Transverse colon (tissue), 4 donors: ENCODE measurements around the gene CHRM4.

ENCODE experiments used
- POLR2A ChIP-seq: fragments of 450-650 bp; IDR thresholded peaks from one replicate; pipeline ENCODE4 v1.6.1; 2016; ENCODE audit warnings: antibody characterized with exemption, mild to moderate bottlenecking, moderate library complexity
- POLR2AphosphoS5 ChIP-seq, 3 donors: sonication (generic); formaldehyde crosslinking; IDR thresholded peaks; one replicate each; pipeline ENCODE4 v1.6.1; 2016; ENCODE audit warnings: antibody characterized with exemption in 3 of 3
- TF ChIP-seq, protein P1 (sequence below), 5 experiments: fragments of 200-600 bp in 3 of 5; fragments of 450-650 bp in 2 of 5; sonication (generic) in 3 of 5; IDR thresholded peaks; 1 replicate in 2 of 5; 2 replicates in 3 of 5; pipeline ENCODE4 v1.5.1; 2016 to 2017; ENCODE audit warnings: antibody characterized with exemption in 5 of 5, inconsistent platforms in 3 of 5, mild to moderate bottlenecking in 2 of 5, moderate library complexity in 1 of 5

DNA sequence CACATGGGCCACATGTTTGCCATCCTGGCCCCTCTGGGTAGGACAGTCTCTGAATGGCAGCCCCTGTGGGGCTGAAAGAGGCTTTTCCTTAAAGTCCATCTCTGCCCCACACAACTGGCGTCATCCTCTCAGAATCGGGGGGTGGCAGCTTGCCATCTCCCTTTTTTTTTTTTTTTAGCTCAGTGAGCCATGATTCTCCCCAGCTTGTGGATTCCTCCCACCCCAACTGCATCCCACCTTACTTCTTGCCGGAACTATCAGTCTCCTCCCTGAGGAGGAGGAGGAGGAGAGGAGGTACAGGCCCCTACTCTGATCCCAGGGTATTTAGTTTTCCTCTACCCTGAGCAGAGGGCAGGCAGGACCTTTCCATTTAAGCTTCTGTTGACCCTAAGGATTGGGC, 40.9 kb downstream of the CHRM4 start:
- TF ChIP-seq, protein P1, sequence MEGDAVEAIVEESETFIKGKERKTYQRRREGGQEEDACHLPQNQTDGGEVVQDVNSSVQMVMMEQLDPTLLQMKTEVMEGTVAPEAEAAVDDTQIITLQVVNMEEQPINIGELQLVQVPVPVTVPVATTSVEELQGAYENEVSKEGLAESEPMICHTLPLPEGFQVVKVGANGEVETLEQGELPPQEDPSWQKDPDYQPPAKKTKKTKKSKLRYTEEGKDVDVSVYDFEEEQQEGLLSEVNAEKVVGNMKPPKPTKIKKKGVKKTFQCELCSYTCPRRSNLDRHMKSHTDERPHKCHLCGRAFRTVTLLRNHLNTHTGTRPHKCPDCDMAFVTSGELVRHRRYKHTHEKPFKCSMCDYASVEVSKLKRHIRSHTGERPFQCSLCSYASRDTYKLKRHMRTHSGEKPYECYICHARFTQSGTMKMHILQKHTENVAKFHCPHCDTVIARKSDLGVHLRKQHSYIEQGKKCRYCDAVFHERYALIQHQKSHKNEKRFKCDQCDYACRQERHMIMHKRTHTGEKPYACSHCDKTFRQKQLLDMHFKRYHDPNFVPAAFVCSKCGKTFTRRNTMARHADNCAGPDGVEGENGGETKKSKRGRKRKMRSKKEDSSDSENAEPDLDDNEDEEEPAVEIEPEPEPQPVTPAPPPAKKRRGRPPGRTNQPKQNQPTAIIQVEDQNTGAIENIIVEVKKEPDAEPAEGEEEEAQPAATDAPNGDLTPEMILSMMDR (IDR thresholded peaks at IDR 0.05) = no peak
- TF ChIP-seq POLR2AphosphoS5 (IDR thresholded peaks at IDR 0.05) = no peak
- no peak for TF ChIP-seq POLR2A
